Astrocyte (in vitro differentiated cells and primary cell): ENCODE measurements around the gene GHRL. TPM values are rescaled to one million over a fixed set of nuclear protein-coding genes. Genes with fewer than 3 reads are reported as not detected.
A peak's percentile ranks its signal among the peaks of the same experiment; 100 is the strongest.

Experiments
- DNase-seq: peaks from one replicate; pipeline ENCODE4 v3.0.0-alpha.2; 2010; ENCODE audit warnings: low read depth
- FAIRE-seq: peaks from 2 replicates; lab custom pipeline; 2011; peaks lifted over from hg19 to GRCh38; lab: Jason Lieb, UNC
- H2AFZ ChIP-seq: 2 replicates; pipeline ENCODE4 v1.6.0; 2012; ENCODE audit warnings: low read depth, low read length, inconsistent platforms
- H3K27ac ChIP-seq: 2 replicates; pipeline ENCODE4 v1.5.1; 2011; ENCODE audit warnings: low read depth, low read length, inconsistent platforms
- H3K27me3 ChIP-seq: 2 replicates; pipeline ENCODE4 v1.6.0; 2011; ENCODE audit warnings: low read length, inconsistent platforms; ENCODE audit not compliant: insufficient read depth
- H3K36me3 ChIP-seq: 2 replicates; pipeline ENCODE4 v1.5.1; 2011; ENCODE audit warnings: low read length, inconsistent platforms; ENCODE audit not compliant: insufficient read depth
- H3K4me1 ChIP-seq: 2 replicates; pipeline ENCODE4 v1.5.1; 2011; ENCODE audit warnings: low read length, inconsistent platforms; ENCODE audit not compliant: insufficient read depth
- H3K4me2 ChIP-seq: 2 replicates; pipeline ENCODE4 v1.6.0; 2012; ENCODE audit warnings: low read length, inconsistent platforms
- H3K4me3 ChIP-seq: 2 replicates; pipeline ENCODE4 v1.5.1; 2011; ENCODE audit warnings: low read depth, mild to moderate bottlenecking, low read length, inconsistent platforms; ENCODE audit not compliant: insufficient read depth
- H3K79me2 ChIP-seq: 2 replicates; pipeline ENCODE4 v1.6.0; 2012; ENCODE audit warnings: mild to moderate bottlenecking, low read length, inconsistent platforms; ENCODE audit not compliant: insufficient read depth
- H3K9ac ChIP-seq: 2 replicates; pipeline ENCODE4 v1.6.0; 2012; ENCODE audit warnings: mild to moderate bottlenecking, low read length, inconsistent platforms
- H3K9me3 ChIP-seq: 2 replicates; pipeline ENCODE4 v1.5.1; 2012; ENCODE audit warnings: low read depth, mild to moderate bottlenecking, low read length, inconsistent platforms; ENCODE audit not compliant: insufficient read depth
- H4K20me1 ChIP-seq: 2 replicates; pipeline ENCODE4 v1.6.0; 2012; ENCODE audit warnings: low read length, inconsistent platforms; ENCODE audit not compliant: insufficient read depth
- H3K27ac Mint-ChIP-seq: one replicate; pipeline ENCODE4 v1.8.0; 2021; ENCODE audit warnings: mild to moderate bottlenecking, mixed read lengths; ENCODE audit not compliant: unreplicated experiment
- H3K27me3 Mint-ChIP-seq: one replicate; pipeline ENCODE4 v1.8.0; 2021; ENCODE audit warnings: low read depth, mixed read lengths; ENCODE audit not compliant: unreplicated experiment
- H3K36me3 Mint-ChIP-seq: one replicate; pipeline ENCODE4 v1.8.0; 2021; ENCODE audit warnings: low read depth, mixed read lengths; ENCODE audit not compliant: unreplicated experiment
- H3K4me1 Mint-ChIP-seq: one replicate; pipeline ENCODE4 v1.8.0; 2021; ENCODE audit warnings: low read depth, mixed read lengths; ENCODE audit not compliant: unreplicated experiment
- H3K4me3 Mint-ChIP-seq: one replicate; pipeline ENCODE4 v1.8.0; 2021; ENCODE audit warnings: mild to moderate bottlenecking, moderate library complexity, mixed read lengths; ENCODE audit not compliant: unreplicated experiment
- H3K9me3 Mint-ChIP-seq: one replicate; pipeline ENCODE4 v1.8.0; 2021; ENCODE audit warnings: mild to moderate bottlenecking, mixed read lengths; ENCODE audit not compliant: unreplicated experiment
- CTCF ChIP-seq: IDR thresholded peaks from 2 replicates; pipeline ENCODE4 v1.5.1; 2011; ENCODE audit warnings: low read depth, mild to moderate bottlenecking, inconsistent platforms, low read length, moderate library complexity; ENCODE audit not compliant: insufficient read depth
- EZH2 ChIP-seq: IDR thresholded peaks from 2 replicates; pipeline ENCODE4 v1.6.1; 2012; ENCODE audit warnings: mild to moderate bottlenecking, low read length, inconsistent platforms; ENCODE audit not compliant: insufficient read depth
- total RNA-seq: library from RNA; stranded (reverse); gene quantifications from 2 replicates; pipeline ENCODE4 v1.2.1, GENCODE V29; 2021

The GHRL gene
- total RNA-seq, 1 donor from 2014 or later: not detected

DNA sequence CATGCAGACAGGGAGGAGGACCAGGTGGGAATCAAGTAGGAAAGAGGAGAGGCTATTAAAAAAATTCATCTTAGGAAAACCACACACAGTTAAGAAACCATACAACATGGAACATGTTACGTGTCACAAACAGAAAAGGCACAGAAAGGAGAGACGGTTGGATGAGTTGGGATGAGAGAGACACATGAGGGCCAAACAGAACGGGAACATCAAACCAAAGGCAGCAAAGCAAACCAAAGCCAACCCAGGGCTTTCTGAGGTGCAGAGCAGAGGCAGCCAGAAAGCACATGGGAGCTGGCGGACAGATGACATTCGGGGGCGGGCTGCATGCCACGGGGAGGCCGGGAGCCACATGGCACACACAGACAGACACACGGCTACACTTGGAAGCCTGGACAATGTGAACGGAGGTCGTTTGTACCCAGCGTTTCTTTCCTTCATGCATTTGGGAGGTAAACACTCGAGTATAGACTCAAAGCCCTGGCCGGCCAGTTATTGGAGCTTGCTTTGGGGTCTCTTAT is 36.8 kb upstream of the GHRL start:
- no peak overlapping the region for H3K27ac Mint-ChIP-seq
- Histone ChIP-seq H3K9me3 (no peaks in the 10 kb centered on the region), H3K4me1 (no peaks in the 10 kb centered on the region), H3K27ac (no peak overlapping the region), H3K4me2 (no peak overlapping the region), H3K9ac (no peak overlapping the region), H3K36me3 (no peaks in the 10 kb centered on the region), H3K79me2 (no peaks in the 10 kb centered on the region), H3K27me3 (peaks cover 57% of the 10 kb centered on the region), H4K20me1 (no peaks in the 10 kb centered on the region), H2AFZ (no peak overlapping the region), H3K4me3 (no peak overlapping the region)
- no peak for TF ChIP-seq EZH2
- TF ChIP-seq CTCF: no peak
- H3K4me3 Mint-ChIP-seq: peak overlapping the region; percentile 46
- peaks cover 2% of the 10 kb centered on the region for H3K9me3 Mint-ChIP-seq
- H3K4me1 Mint-ChIP-seq: peaks cover 2% of the 10 kb centered on the region
- no peak for FAIRE-seq
- H3K36me3 Mint-ChIP-seq: no peaks in the 10 kb centered on the region
- peaks cover 76% of the 10 kb centered on the region for H3K27me3 Mint-ChIP-seq
- no peak for DNase-seq

DNA sequence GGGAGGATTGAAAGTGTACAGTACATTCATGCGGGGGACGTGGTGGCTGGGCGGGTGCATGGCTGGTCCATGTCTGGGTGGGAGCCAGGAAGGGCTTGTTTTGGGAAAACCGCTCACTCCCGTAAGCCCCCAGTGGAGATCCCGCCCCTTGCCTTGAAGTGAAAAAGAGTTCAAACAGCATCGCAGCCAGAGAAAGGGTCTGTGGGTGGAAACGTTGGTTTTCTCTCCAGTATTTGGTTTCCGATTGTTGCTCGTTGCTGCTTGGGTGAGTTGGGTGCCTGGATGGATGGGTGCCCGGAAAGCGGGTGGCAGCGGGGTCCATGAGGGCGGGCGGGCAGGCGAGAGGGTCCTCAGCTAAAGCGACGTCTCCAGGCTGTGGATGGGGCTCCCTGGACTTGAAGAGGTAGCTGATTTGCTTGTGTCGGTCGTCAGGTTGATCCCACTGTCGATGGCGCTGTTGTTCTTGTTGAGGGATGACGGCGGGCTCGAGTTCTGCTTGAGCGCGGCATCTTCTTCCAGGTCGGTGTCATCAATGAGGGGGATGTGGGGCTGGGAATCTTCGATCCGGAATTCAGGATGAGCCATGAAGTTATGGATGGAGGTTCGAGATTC is 35.8 kb upstream of the GHRL start:
- Mint-ChIP-seq H3K27me3 (peaks cover 75% of the 10 kb centered on the region), H3K36me3 (no peaks in the 10 kb centered on the region), H3K9me3 (peaks cover 2% of the 10 kb centered on the region), H3K4me1 (peaks cover 2% of the 10 kb centered on the region), H3K27ac (no peak overlapping the region), H3K4me3 (no peak overlapping the region)
- Histone ChIP-seq H3K27me3 (peaks cover 57% of the 10 kb centered on the region), H2AFZ (no peak overlapping the region), H3K4me2 (no peak overlapping the region), H3K27ac (no peak overlapping the region), H3K9me3 (no peaks in the 10 kb centered on the region), H3K4me1 (no peaks in the 10 kb centered on the region), H3K36me3 (no peaks in the 10 kb centered on the region), H3K4me3 (no peak overlapping the region), H3K9ac (no peak overlapping the region), H4K20me1 (no peaks in the 10 kb centered on the region), H3K79me2 (no peaks in the 10 kb centered on the region)
- no peak for FAIRE-seq
- no peak for DNase-seq
- peak; percentile 48 for TF ChIP-seq EZH2
- TF ChIP-seq CTCF: no peak

GRCh38 chr3:10327592-10327991 is 34.8 kb upstream of the GHRL start:
- H3K27me3 Mint-ChIP-seq: peaks cover 70% of the 10 kb centered on the region
- Histone ChIP-seq H3K9me3 (no peaks in the 10 kb centered on the region), H2AFZ (no peak overlapping the region), H3K4me1 (no peaks in the 10 kb centered on the region), H4K20me1 (no peaks in the 10 kb centered on the region), H3K4me3 (no peak overlapping the region), H3K9ac (no peak overlapping the region), H3K79me2 (no peaks in the 10 kb centered on the region), H3K4me2 (no peak overlapping the region), H3K36me3 (no peaks in the 10 kb centered on the region), H3K27ac (no peak overlapping the region), H3K27me3 (peaks cover 57% of the 10 kb centered on the region)
- H3K36me3 Mint-ChIP-seq: no peaks in the 10 kb centered on the region
- peaks cover 2% of the 10 kb centered on the region for H3K4me1 Mint-ChIP-seq
- FAIRE-seq (no peak), DNase-seq (no peak)
- TF ChIP-seq EZH2 (no peak), CTCF (no peak)
- no peak overlapping the region for H3K4me3 Mint-ChIP-seq
- peaks cover 2% of the 10 kb centered on the region for H3K9me3 Mint-ChIP-seq
- no peak overlapping the region for H3K27ac Mint-ChIP-seq
